ENCODE results near the gene CABLES2.
A peak's percentile ranks its signal among the peaks of the same experiment; 100 is the strongest.

Gene CABLES2

DNA sequence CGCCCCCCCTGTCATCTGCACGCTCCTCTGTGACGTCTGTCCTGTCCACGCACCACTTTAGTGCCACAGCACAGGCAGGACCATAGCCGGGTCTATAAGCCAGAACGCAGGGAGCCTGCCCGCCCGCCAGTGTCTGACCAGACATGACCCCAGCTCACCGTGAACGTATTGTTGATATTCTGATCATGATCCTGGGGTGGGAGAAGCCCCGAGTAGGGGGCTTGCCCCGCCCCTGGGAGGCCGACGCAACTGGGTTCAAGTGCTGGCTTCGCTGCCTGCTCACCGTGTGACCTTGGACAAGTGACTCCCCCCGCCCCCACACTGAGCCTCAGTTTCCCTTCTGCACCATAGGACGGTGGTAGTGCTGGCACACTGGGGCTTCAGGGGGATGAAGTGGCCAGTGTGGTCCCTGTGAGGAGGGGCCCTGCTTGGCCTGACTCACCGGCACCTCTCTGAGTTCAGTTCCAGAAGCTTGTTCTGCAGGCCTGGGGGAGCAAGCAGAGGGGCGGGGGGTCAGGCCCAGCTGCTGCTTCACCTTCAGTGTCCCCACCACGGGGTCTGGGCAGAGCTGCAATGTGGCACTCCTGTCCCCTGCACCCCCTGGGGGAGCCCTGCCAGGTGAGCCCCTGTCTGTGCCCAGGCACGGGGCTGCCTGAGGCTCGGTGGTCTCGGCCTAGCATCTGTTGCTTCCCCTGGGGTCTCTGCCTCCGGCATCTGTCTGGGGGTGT, 11.1 kb upstream of the CABLES2 start:
- DNase-seq (ENCODE audit: low spot score): no peak

GRCh38 chr20:62416651-62417637, 9.9 kb upstream of the CABLES2 start:
- DNase-seq (ENCODE audit: low spot score): no peak

GRCh38 chr20:62415354-62416111, 8.4 kb upstream of the CABLES2 start:
- DNase-seq (ENCODE audit: low spot score): no peak

DNA sequence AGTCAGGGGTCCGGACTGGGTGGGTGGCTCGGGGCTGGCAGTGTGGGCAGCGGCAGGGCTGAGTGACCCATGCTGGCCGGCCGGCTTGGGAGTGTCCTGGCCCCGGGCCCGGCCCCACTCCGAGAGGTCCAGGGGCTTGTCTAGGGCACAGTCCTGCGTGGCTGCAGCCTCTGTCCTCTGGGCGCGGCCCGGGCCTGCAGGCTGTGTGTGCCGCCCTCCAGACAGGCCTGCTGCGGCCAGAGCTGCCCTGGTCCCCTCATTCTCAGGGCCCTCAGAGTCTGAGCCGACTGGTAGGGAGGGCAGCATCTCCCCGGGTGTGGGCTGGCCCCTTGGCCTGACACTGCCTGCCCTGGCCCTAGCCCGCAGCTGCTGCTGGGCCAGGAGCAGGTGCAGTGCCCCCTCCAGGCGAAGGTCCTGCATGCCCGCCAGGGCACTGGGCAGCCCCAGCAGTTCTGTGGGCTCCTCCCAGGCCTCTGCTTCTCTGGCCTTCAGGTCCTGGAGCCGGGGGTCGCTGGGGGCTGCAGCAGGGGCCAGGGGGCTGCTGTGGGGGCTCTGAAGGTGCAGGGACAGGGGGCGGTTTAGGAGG, 6.9 kb upstream of the CABLES2 start:
- DNase-seq (ENCODE audit: low spot score): no peak

GRCh38 chr20:62413025-62413570, 6.0 kb upstream of the CABLES2 start:
- DNase-seq (ENCODE audit: low spot score): no peak

- DNase-seq (ENCODE audit: low spot score): no peak
These were observed 5.3 kb upstream of the CABLES2 start for GRCh38 chr20:62412194-62413024.

- no peak for DNase-seq (ENCODE audit: low spot score)
These were observed 4.6 kb upstream of the CABLES2 start for GRCh38 chr20:62411479-62412193.

- no peak for DNase-seq (ENCODE audit: low spot score)
These were observed 3.8 kb upstream of the CABLES2 start for GRCh38 chr20:62410746-62411478.

DNA sequence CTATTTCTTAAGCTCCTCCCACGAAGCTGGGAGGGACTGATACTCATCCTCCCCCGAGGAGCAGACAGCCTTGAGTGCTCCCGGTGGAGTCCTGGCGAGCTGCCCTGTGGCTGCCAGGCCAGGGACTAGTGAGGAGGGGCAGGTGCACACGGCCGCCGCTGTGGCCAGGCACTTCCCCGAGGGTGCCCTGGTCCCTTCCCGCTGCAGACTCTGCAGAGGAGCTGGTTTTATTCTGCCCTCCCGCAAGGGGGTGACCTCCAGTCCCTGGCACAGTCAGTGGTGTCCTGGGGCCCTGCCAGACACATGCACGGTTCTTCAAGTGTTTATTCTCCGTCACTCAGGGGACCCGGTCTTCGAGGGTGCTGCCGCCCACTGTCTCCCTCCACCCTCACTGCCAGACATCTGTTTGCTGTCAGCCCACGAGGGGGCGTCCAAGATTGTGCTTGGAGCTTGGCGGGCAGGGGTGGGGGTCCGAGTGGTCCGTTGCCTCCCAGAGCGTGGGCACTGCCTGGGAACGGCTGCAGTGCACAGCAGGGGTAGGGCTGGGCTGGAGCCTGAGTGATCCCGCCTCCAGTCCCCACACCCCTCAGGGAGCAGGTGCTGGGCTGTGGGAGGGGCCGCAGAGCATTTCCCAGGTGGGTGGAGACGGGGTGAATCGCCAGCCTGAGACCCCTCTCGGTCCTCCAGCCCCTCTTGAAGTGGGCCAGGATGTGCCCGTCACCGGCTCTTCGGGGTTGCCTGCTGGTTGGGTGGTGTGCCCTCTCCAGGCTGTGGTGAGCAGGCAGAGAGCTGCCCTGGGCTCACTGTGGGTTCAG, 3.1 kb upstream of the CABLES2 start:
- DNase-seq (ENCODE audit: low spot score): peak; percentile 78

DNA sequence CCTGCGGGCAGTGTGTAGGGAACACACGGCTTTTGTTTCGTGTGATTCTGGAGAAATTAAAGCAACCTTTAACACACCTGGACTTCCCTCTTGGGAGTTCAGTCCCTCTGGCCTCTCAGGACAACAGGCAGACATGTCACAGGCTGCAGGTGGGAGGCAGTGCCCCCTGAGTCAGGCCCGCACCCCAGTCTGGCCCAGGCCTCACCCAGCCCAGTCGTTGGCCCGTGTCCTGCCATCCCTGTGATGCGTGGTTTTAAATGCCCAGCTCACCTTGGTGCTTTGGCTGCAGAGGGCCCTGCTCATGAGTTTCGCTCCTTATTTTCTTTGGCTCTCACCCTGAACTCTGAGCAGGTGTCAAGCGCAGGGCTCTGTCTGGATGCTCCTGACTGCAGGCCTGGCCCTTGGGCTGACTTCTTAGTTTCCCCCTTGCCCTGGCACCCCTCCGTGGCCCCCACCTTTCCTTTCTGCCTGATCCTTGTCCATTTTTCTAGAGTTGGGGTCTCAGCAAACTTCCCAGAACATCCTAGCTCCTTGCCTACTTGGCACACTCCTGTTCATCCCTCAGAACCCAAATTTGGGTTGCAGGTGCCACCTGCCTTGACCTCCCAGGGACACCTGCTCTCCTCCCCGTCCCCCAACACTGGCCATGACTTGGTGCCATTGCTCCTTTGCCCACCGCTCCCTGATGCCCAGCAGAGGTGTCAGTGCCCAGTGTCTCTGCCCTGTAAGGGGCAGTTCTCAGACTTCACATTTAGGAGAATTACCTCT, 2.2 kb upstream of the CABLES2 start:
- no peak for DNase-seq (ENCODE audit: low spot score)

DNA sequence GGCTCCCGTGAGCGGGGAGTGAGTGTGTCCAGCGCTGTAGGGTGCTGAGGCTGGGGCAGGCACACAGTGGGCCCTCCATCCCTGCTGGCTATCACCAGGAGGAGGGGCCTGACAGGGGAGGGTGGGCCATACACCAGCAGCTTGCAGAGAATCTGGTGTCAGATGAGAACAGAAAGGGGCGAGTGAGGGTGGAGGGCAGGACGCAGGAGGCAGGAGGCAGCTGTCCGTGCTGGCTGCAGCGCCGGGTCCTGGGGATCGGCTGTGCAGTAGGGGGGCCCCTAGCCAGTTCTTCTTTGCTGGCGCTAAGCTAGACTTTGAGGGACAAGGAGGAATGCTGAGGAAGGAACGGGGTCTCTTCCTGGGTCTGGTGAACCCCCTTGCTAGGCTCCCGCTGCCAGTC, 1.6 kb upstream of the CABLES2 start:
- no peak for DNase-seq (ENCODE audit: low spot score)

DNA sequence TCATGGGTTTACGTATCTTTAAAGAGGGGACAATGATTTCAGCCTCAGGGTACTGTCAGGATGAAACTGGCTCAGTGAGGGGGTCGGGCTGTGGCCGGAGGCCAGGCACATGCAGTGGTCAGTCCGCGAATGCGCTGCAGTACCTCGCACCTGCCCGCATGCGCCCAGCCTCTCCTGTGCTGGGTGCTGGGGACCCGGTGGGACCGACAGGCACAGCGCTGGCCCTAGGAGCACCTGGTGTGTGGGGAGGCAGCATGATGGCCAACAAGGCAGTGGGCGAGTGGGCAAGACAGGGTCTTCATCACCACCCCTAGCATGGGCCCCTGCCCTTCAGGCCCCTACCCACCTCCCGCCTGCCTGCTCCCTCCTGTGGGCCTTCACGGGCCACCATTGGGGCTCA, 970 bp upstream of the CABLES2 start:
- no peak for DNase-seq (ENCODE audit: low spot score)

DNA sequence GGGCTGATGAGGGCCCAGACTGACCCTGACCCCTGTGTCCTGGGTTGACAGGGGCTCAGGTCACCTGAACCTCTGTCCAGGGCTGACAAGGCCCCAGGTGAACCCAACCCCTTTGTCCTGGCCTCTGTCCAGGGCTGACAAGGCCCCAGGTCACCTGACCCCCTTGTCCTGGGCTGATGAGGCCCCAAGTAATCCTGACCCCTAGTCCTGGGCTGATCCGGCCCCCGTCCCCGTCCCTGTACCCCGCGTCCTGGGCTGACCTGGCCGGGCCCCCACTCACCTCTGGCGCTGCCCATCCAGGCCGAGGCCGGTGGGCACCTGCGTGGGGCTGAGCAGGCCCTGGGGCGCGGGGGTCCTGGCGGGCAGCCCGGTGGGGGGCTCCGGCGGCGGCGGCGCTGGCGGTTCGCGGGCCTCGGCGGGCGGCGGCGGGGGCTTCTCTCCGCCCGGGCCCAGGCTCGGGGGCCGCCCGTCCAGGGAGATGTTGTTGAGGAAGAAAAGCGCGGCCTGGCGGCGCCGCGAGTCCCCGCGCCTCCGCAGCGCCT, 379 bp downstream of the CABLES2 start:
- no peak for DNase-seq (ENCODE audit: low spot score)

DNA sequence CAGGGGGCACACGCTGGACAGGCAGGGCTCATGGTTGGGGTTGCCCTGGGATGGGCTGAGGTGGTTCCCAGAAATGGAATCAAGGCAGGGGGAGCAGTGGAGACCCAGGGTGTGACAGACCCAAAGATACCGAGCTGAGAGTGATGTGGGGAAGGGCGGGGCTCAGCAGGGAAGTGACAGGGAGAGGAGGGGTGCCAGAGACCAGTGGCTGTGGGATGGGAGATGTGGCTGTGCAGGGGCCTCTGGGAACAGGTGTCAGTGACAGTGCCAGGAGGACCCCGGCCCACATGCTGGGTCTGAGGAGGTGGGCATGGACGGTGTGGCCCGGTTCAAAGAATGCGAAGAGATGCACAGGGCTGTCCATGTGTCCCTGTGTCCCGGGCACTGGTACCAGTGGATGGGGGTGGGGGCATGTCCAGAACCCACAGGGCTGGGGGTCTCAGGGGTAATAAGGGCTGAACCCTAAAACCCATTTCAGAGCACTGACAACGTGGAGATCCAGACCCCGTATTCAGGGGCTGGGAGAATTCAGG, 1.0 kb downstream of the CABLES2 start:
- DNase-seq (ENCODE audit: low spot score): no peak

DNA sequence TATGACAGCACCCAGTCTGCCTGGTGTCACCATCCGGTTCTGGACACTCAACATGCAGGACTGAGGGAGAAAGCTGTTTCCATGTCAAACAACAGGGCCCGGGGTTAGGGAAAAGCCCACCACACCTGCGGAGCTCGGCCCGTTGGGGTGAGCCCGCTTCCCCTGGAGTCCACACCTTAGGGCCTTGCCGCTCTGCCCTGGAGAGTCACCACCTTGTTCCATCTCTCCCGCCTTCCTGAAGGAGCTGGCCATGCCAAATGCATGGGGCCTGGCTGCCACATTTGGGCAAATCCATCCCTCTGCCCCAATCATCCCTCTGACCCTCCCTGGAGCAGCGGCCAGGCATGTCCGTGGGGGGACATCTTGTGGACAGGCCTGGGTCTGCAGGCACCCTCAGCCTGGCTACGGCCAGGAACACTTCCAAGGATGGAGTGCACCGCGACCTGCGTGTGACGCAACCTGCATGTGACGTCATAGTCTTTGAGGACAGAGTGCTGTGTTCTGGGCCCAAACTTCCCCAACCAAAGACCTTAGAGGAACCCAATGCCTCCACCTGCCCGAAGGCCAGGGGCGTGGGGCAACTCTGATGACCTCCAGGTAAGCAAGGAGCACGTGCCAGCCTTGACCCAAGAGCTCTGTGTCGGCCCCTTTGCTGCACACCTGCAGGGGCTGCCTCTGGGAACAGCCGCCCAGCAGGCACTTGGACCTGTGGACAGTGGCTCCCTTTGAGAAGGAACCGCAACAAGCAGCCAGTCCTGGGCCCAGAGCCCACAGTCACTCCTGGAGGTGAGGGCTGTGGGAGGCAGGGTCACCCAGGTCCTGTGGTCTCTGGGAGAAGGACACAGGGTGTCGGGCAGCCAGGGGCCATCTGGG, 1.7 kb downstream of the CABLES2 start:
- DNase-seq (ENCODE audit: low spot score): no peak

GRCh38 chr20:62404761-62405107, 2.4 kb downstream of the CABLES2 start:
- no peak for DNase-seq (ENCODE audit: low spot score)

All from NAMALWA (cell line).